ENCODE results near the gene SEPTIN8. TPM values are rescaled to one million over a fixed set of nuclear protein-coding genes. Genes with fewer than 3 reads are reported as not detected.

Gene SEPTIN8
- total and polyA plus RNA-seq, 2 of the 13 experiments (the other 11 are each of a cell fraction or from before 2014, with no cell fraction given) = 41.4 to 49.9 TPM

DNA sequence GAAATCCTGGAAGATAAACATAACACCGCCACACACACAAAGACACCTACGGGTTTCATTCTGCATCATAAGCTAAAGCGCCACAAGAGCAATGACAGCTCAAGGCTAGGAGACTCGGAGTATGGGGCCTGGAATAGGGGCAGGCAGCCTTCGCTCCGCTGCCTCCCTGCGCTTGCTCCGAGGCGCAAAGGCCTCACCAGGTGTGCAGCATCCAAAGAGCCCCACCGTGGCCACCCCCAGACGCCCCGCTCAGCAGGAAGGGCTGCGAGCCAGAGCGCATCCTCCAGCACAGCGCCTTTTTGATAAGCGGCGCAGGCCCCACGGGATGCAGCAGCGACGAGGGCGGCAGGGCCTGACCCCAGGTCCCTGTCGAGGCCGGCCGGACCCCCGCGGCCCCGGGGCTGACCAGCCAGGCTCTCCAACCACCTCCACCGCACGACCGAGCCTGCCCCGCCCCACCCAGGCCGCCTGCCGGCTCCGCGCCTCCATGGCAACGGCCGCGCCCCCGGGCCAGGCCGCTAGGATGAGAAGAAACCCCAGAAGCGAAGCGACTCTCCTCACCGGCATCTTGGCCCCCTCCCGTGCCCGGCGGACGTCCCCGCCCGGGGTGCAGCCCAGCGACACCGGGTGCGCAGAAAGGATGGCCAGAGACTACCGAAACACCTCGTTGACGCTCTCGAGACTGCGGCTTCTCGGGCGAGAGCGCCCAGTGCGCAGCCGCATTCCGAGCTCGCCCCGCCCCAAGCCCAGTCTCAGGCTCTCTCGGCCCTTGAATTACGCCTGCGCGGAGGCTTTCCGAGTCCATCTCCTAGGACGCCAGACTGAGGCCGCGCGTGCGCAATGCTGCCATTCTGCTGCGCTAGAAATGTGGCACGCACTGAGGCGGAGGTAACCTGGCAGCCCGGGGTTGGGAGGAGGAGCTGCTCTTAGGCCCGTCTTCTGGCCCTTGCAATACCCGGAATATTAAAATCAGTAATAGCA lies 39.9 kb downstream of the SEPTIN8 start, which contains the start of gene KIF3A (continued):
- TF ChIP-seq, protein P1, sequence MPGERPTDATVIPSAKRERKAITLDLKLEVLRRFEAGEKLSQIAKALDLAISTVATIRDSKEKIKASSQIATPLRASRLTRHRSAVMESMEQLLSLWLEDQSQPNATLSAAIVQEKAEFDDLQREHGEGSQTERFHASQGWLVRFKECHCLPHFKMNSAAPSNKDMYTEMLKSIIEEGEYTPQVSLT (CRISPR knock-in tag; IDR thresholded peaks at IDR 0.05; ENCODE audit: borderline replicate concordance, low read depth) = no peak
- TF ChIP-seq, protein P2, sequence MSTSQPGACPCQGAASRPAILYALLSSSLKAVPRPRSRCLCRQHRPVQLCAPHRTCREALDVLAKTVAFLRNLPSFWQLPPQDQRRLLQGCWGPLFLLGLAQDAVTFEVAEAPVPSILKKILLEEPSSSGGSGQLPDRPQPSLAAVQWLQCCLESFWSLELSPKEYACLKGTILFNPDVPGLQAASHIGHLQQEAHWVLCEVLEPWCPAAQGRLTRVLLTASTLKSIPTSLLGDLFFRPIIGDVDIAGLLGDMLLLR (CRISPR knock-in tag; IDR thresholded peaks at IDR 0.05) = no peak
- TF ChIP-seq CBX1 (IDR thresholded peaks at IDR 0.05; ENCODE audit: low read depth) (peak; percentile 24), KLF11 (CRISPR knock-in tag; IDR thresholded peaks at IDR 0.05) (no peak), TOE1 (CRISPR knock-in tag; IDR thresholded peaks at IDR 0.05) (no peak), SOX5 (CRISPR knock-in tag; IDR thresholded peaks at IDR 0.05; ENCODE audit: borderline replicate concordance) (no peak), SRSF9 (IDR thresholded peaks at IDR 0.05; ENCODE audit: borderline replicate concordance, insufficient read depth, low read depth, low read length, poor library complexity, severe bottlenecking) (no peak), FOSL2 (CRISPR knock-in tag; IDR thresholded peaks at IDR 0.05) (peak; percentile 7; the same call in 1 of the 2 replicates), ARNTL (CRISPR knock-in tag; IDR thresholded peaks at IDR 0.05) (0 out of 2 replicates have a peak, but pooled peaks have one; percentile 29), ZNF607 (CRISPR knock-in tag; IDR thresholded peaks at IDR 0.05; ENCODE audit: borderline replicate concordance) (no peak), BCL6 (CRISPR knock-in tag; IDR thresholded peaks at IDR 0.05) (no peak), CEBPG (CRISPR knock-in tag; IDR thresholded peaks at IDR 0.05) (no peak), BRCA1 (CRISPR knock-in tag; IDR thresholded peaks at IDR 0.05) (peak; percentile 64; the same call in 1 of the 2 replicates), MAZ (IDR thresholded peaks at IDR 0.05; ENCODE audit: borderline replicate concordance, low read depth, low read length) (no peak), MAZ (CRISPR knock-in tag; IDR thresholded peaks at IDR 0.05; ENCODE audit: low read depth) (peak; percentile 32; the same call in 1 of the 2 replicates), NKX3-1 (CRISPR knock-in tag; IDR thresholded peaks at IDR 0.05) (0 out of 2 replicates have a peak, but pooled peaks have one; percentile 43), ZNF296 (CRISPR knock-in tag; conservative IDR thresholded peaks at IDR 0.05) (no peak), CBX5 (CRISPR knock-in tag; IDR thresholded peaks at IDR 0.05; ENCODE audit: borderline replicate concordance) (no peak), SRSF4 (IDR thresholded peaks at IDR 0.05; ENCODE audit: low read depth, low read length, poor library complexity, severe bottlenecking) (no peak), HOXA9 (CRISPR knock-in tag; IDR thresholded peaks at IDR 0.05; ENCODE audit: borderline replicate concordance) (no peak), ZFX (CRISPR knock-in tag; IDR thresholded peaks at IDR 0.05; ENCODE audit: low read depth) (peak; percentile 92), RBM22 (optimal IDR thresholded peaks at IDR 0.05; ENCODE audit: low read length) (no peak), HNRNPLL (IDR thresholded peaks at IDR 0.05; ENCODE audit: low read depth, low read length, poor library complexity, severe bottlenecking) (peak; percentile 67), ZNF792 (CRISPR knock-in tag; IDR thresholded peaks at IDR 0.05) (peak; percentile 47; the same call in 1 of the 2 replicates)
- TF ChIP-seq, protein P3, sequence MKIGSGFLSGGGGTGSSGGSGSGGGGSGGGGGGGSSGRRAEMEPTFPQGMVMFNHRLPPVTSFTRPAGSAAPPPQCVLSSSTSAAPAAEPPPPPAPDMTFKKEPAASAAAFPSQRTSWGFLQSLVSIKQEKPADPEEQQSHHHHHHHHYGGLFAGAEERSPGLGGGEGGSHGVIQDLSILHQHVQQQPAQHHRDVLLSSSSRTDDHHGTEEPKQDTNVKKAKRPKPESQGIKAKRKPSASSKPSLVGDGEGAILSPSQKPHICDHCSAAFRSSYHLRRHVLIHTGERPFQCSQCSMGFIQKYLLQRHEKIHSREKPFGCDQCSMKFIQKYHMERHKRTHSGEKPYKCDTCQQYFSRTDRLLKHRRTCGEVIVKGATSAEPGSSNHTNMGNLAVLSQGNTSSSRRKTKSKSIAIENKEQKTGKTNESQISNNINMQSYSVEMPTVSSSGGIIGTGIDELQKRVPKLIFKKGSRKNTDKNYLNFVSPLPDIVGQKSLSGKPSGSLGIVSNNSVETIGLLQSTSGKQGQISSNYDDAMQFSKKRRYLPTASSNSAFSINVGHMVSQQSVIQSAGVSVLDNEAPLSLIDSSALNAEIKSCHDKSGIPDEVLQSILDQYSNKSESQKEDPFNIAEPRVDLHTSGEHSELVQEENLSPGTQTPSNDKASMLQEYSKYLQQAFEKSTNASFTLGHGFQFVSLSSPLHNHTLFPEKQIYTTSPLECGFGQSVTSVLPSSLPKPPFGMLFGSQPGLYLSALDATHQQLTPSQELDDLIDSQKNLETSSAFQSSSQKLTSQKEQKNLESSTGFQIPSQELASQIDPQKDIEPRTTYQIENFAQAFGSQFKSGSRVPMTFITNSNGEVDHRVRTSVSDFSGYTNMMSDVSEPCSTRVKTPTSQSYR (CRISPR knock-in tag; IDR thresholded peaks at IDR 0.05; ENCODE audit: borderline replicate concordance) = no peak
- TF ChIP-seq, protein P4, sequence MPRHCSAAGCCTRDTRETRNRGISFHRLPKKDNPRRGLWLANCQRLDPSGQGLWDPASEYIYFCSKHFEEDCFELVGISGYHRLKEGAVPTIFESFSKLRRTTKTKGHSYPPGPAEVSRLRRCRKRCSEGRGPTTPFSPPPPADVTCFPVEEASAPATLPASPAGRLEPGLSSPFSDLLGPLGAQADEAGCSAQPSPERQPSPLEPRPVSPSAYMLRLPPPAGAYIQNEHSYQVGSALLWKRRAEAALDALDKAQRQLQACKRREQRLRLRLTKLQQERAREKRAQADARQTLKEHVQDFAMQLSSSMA (CRISPR knock-in tag; IDR thresholded peaks at IDR 0.05) = no peak

All from HepG2 (cell line).